ENCODE results near the gene MAGT1.
"Not testable (repeated sequence)": the region's sequence is repeated elsewhere in the genome, so short reads cannot be mapped to it uniquely, and the experiment has no call there.

MAGT1 gene

DNA sequence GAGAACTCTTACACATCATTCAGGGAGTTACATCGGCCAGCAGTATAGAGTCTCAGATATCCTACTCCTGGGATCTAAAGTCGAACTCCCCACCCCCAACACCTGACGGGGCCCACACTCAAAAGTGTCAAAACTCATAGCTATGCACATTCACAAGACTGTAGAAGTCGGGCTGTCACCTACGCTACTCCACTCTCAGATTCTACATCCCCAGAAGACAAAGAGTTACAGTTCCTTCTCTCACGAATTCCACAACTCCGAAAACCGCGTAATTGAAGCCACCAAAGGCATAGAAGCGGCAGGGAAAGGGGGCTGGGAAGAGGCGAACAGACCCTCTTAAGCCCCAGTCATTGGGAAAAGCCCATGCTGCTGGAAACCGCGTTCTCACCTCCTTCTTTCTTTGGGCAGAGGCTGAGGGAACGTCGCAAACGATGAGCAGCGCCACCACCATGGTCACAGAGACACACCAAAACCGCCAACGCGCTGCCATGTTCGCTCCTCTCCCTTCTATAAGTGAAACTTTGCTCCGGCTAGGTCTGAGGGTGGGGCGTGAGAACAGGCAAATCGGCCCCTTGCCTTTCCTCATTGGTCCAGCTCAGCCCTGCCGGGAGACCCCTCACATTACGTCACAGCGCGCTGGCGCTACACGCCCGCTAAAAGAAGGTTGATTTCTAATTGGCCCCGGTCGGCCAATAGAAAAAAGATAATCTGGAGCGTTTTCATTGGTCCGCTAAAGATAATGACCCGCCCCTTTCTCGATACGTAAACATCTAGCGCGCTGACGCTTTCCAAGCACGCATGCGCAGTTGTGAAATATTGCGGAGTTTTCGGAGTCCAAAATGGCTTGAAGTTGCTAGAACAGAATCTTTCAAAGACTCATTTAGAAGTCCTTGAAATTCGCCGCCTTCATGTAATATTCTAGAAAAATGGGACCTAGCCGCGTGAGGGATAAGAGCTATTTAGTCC, at the start of gene MAGT1:
Gene MAGT1, minus strand, starts transcription at position 515 of the 966 bp plus-strand sequence. Its CDS starts 25 bp downstream, at position 490.
- peak; percentile 64 for DNase-seq (ENCODE audit: low read depth)

DNA sequence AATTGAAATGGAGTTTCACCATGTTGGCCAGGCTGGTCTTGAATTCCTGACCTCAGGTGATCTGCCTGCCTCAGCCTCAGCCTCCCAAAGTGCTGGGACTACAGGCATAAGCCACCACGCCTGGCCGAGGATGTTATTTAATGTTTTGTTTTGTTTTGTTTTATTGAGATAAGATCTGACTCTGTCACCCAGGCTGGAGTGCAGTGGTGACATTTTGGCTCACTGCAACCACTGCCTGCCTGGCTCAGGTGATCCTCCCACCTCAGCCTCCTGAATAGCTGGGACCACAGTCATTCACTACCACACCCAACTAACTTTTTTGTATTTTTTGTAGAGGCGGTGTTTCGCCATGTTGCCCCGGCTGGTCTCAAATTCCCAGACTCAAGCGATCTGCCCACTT, 49.8 kb upstream of the MAGT1 start:
- DNase-seq (ENCODE audit: low read depth), result not testable (repeated sequence)

DNA sequence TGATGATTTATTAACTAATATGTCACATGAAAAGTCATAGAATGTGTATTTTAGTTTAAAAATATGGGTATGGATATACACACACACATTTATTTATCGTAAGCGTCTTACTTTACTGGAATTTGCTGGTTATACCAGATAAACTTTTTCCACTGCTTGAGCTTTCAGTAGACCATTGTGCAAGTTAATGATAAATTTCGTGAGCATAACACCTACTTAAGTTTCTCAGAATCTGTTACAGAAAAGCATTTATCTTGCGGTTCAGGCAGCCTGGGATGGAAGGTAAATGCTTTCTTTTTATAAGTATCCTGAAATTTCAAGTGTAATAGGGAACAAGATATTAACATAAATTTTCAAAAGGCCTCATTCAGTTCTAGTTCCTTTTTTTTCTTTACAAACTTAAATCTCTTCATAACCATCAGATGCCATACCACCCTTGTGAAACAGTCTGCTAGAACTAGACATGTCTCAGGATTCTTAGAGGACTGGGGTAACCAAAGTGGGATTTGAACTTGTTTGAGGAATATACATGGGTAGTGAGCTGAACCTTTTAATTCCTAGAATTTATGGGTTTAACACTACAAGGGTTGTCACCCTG, 42.9 kb upstream of the MAGT1 start:
- no peak for DNase-seq (ENCODE audit: low read depth)

DNA sequence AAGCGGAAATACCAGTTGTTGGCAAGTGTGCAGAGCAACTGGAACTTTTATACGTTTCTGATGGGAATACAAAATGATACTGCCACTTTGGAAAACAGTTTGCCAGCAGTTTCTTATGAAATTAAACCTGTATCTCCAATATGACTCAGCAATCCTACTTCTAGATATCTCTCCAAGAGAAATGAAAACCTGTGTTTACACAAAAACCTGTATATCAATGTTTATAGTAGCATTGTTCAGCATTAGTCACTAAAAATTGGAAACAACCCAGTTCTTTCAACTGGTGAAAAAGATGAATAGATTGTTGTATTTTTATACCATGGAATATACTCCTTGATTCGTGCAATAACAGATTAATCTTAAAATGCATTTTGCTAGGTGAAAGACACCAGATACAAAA, 42.1 kb upstream of the MAGT1 start:
- DNase-seq (ENCODE audit: low read depth), result no peak

DNA sequence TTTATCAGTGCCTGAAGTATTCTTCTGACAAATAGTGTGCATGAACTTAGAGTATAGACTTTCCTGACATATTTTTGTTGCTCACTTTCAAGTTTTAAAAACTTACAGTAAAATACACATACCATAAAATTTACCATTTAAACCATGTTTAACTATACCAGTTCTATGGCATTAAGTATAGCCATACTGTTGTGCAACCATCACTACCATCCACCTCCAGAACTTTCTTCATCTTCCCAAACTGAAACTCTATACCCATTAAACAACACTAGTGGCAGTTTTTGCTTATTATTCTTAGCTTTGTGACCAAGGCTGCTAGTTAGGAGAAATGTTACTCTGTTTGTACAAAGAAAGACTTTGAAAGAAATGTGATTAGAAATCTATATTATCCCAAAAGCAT, 41.1 kb upstream of the MAGT1 start:
- no peak for DNase-seq (ENCODE audit: low read depth)

DNA sequence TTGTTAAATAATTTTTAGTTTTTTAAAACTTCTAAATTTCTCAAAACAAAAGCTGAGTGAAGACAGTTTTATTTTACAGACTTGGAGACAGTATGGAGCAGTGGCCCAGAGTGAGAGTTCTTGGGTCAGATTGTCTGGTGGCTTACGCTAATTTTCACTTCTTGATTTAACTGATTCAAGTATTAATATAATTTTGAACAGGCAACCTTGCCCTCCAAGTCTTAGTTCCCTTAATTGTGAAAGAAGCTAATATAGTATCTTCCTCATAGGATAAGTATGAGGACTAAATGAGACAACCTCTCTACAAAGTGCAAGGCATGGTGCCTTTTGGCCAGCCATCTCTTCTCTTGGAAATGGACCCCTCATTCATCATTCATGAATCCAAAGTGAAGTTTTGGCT, 40.7 kb upstream of the MAGT1 start:
- no peak for DNase-seq (ENCODE audit: low read depth)

DNA sequence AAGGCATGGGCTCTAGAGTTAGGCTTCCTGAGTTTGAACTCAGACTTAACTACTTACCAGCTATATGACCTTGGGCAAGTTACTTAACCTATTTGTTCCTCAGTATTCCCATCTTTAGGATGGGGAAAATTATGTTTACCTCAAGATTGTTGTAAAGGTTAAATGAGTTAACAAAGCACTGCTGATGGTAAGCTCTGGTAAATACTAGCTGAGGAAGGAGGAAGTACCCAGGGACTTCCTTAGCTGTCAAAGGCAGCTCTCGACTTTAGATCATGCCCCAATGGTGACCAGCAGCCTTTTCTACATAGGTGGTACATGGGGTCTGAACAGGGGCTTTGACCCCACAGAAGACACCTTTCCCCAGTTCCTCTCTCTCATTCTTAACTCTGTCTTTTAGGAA, 35.3 kb upstream of the MAGT1 start:
- no peak for DNase-seq (ENCODE audit: low read depth)

DNA sequence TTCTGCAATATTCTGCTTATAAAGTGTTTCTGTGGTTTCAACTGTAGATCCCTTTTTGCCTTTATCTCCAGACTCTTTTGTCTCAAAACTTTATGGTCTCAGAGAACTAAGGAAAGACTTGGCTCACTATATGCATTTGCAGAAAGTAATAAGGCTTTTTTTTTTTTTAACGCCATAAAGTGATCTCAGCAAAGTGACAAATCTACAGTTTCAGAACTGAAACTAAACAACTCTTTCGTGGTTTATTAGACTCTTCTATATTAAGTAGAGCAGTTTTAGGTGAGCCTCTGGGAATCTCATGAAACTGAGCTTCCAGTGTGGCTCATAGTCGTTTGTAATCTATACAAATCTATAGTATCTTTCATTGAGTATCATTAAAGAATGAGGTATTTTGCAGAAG, 30.5 kb upstream of the MAGT1 start:
- no peak for DNase-seq (ENCODE audit: low read depth)

DNA sequence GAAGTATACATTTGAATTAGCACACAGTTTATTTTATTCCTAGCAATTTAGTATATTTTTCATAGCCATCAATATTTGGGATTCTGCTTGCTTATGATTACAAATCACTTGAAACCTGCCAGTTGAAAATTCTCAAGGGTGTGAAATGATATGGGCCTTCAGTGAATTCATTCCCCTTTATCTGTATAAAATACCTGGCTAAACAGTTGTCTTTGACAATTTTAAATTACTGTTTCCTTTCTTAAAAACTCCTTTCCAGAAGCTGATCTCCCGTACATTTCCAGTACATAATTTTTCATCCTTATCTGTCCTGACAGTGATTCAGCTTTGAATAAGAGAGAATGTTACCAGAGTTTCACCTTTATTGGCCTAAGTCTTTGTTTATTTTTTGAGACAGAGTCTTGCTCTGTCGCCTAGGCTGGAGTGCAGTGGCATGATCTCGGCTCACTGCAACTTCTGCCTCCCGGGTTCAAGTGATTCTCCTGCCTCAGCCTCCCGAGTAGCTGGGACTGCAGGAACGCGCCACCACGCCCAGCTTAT, 29.2 kb upstream of the MAGT1 start:
- no peak for DNase-seq (ENCODE audit: low read depth)

DNA sequence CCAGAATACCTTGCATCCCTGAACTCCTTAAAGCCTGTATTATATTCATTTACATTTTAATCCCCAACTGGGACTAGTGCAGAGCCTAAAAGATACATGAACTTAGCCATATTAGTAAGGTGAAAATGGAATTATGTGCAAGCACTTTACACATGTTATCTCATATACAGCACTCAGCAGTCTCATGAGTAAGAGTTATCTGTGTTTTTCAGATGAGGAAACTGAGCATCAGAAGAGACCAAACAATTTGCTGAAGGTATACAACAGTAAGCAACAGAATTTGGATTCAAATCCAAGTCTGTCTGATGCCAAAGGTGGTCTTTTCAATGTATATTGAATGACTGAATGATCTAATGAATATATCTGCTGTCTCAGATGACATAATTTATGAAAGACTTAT, 27.6 kb upstream of the MAGT1 start:
- DNase-seq (ENCODE audit: low read depth), result no peak

DNA sequence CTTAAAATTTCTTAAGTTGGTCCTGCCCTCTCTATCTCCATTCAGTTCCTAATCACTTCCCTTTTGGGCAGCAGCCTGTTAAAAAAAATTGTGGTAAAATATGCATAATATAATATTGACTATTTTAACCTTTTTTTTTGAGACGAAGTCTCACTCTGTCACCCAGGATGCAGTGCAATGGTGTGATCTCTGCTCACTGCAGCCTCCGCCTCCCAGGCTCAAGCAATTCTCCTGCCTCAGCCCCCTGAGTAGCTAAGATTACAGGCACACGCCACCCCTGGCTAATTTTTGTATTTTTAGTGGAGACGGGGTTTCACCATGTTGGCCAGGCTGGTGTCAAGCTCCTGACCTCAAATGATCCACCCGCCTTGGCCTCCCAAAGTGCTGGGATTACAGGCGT, 24.1 kb upstream of the MAGT1 start:
- DNase-seq (ENCODE audit: low read depth), result not testable (repeated sequence)

DNA sequence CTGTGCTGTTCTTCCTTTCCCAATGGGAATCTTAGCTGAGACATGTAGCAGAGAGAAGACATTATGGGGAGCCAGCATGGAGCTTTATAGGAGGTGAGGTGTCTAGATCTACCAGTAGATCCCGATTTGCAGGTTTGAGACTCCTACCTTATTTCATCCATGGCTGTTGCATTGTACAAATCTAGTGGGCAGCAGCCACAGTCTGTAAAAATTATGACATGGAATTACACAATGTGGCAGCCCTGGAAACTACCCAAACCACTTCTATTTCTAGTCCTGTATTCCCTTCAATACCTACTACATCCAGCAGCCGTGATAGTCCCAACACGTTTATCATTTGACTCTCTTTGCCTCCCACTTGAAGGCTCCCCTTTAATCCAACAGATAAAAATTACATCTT, 23.3 kb upstream of the MAGT1 start:
- no peak for DNase-seq (ENCODE audit: low read depth)

DNA sequence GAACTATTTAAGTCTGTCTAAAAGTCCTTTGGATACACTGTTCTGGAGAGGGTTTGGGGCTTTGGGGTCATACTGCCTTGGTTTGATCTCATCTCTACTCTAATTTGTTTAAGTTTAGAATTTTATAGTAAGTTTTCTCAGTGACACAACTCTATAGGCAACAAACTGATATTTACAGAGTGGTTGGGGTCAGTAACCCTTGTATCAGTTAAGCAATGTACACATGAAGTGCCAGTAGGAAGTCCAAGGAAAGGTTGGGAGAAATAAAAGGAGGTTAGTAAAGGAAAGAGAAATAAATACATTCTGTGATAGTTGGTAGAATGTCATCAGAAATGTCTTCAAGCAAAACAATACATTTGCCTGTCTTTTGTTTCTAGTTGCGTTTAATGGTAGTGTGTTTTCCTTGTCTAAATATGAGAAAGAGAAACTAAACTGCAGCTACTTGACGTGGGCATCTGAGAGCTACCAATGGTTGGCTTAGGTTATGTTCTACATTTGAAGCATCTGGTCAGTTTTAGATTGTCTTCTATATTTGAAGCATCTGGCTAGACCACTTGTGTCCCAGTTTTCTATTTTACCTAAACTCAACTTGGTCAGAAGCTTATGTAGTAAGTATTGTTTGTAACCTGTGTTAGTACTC, 22.2 kb upstream of the MAGT1 start:
- no peak for DNase-seq (ENCODE audit: low read depth)

DNA sequence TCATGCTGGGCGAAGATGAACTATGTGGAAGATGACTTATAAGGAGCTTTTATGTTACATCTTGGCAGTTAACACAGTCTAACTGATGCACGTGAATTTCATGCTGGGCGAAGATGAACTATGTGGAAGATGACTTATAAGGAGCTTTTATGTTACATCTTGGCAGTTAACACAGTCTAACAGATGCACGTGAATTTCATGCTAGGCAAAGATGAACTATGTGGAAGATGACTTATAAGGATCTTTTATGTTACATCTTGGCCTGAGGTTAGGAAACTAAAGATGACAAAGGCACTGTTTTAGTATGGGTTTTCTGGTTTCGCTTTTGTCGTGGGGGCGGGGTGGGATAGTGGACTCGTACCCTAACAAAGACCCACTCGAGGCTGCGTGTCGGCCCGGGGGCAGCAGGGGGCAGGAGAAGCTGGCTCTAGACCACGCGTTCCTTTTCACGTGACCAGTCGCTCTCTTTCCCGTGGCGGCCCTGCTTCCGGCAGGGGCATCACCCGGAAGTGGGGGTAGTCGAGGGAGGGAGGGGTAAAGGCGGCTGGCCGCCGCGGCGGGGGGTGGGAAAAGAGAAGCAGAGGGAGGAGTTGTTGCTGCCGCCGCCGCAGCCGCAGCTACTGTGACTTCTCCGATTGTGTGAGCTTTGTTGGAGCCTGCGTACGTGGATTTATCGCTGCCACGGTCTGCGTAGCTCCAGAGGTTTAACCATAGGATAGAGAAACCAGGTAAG, 15.0 kb upstream of the MAGT1 start, which contains the start of gene ATP7A:
Gene ATP7A, plus strand, starts transcription at position 586 of the 733 bp plus-strand sequence. CDS start 60,949 bp downstream, outside the sequence.
- peak; percentile 76 for DNase-seq (ENCODE audit: low read depth)

DNA sequence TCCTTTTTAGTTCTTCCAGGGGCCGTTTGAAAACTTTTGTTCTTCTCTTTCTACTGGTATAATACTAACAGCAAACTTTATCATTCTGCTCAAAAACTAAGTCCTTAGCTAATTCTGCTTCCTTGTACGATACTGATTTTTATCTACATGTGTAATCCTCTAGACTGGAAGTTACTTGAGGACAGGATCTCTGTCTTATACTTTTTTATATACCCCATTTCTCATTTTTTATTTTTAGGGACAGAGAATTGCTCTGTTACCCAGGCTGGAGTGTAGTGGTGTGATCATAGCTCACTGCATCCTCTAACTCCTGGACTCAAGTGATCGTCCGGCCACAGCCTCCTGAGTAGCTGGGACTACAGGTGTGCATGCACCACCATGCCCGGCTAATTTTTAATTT, 6.3 kb upstream of the MAGT1 start:
- DNase-seq (ENCODE audit: low read depth), result no peak

DNA sequence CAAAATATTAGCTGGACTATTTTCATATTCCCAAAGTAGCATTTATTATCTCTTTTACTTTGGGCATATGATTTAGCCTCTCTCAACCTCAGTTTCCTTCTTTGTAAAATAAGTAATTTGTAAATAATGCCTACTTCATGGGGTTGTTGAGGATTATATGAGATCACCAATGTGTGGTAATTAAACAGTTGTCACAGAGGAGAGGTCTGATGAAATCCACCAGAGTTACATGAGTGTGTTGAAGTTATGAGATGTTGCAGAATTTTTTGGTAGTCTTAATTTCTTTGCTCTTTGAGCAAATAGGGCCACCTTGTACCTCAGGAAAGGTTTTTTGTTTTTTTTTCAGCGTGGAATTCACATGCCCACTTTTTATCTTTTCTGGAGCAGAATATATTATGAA, 5.5 kb upstream of the MAGT1 start:
- no peak for DNase-seq (ENCODE audit: low read depth)

DNA sequence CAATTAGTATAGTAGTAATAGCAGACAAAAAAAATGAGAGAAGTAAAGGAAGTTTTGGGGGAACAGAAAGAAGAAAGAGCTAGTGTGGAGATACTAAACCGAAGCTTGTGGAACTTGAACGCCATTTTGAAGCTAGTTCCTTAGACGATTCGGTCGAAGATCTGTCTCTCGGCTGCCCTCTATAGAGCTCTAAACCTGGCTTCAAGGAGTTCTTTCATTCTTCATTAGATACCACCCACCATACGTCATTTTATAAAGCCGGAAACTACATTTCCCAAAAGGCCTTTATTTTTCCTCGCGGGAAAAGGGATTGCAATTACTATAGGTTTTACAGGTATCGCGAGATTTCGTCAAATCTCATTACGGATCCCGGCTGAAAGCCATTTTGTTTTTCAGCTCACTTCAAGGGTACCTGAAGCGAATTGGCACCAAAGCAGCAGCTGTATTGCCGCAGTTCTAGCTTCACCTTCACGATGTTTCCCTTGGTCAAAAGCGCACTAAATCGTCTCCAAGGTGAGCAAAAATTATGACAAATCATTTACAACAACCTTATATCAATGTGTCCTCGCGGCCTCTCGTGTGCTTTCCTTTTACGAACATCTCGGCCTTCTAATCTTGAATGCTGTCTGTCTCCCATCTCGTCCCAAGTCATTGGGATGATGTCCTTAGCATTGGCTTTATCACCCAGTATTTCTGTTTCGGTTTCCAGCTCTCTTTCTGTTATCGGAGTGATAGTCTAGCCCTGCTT, 4.0 kb upstream of the MAGT1 start, which contains the start of gene COX7B:
Gene COX7B, plus strand, starts transcription at position 388 of the 748 bp plus-strand sequence. Its CDS starts 86 bp downstream, at position 474.
- DNase-seq (ENCODE audit: low read depth), result no peak

DNA sequence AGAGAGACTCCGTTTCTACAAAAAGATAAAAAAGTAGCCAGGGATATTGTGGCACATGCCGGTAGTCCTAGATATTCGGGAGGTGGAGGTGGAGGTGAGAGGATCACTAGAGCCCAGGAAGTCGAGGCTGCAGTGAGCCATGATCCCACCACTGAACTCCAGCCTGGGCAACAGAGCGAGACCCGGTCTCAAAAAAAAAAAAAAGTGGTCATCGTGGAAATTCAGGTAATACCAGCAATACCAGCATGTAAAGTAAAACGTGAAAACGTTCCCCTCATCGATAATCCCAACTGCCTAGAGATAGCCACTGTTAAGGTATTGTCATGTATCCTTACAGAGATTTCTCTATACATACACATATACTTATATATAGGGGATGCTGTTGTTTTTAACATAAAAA, 1.5 kb downstream of the MAGT1 start:
- DNase-seq (ENCODE audit: low read depth), result no peak

DNA sequence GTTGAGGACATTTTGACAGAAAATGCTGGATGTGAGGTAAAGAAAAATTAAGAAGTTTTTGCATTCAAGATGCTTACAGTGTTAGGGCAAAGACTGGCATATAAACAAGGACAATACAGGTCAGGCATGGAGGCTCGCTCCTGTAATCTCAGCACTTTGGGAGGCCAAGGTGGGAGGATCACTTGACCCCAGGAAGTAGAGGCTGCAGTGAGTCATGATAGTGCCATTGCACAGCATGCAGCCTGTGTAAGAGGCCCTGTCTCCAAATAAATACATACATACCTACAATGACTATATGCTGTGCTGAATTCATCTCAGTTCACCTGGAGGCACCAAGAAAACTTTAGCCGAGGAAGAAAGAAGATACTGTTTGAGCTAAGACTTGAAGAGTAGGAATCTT, 2.3 kb downstream of the MAGT1 start:
- DNase-seq (ENCODE audit: low read depth), result no peak

DNA sequence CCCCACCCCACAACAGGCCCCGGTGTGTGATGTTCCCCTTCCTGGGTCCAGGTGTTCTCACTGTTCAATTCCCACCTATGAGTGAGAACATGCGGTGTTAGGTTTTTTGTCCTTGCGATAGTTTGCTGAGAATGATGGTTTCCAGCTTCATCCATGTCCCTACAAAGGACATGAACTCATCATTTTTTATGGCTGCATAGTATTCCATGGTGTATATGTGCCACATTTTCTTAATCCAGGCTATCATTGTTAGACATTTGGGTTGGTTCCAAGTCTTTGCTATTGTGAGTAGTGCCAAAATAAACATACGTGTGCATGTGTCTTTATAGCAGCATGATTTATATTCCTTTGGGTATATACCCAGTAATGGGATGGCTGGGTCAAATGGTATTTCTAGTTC, 13.8 kb downstream of the MAGT1 start:
- DNase-seq (ENCODE audit: low read depth), result not testable (repeated sequence)

DNA sequence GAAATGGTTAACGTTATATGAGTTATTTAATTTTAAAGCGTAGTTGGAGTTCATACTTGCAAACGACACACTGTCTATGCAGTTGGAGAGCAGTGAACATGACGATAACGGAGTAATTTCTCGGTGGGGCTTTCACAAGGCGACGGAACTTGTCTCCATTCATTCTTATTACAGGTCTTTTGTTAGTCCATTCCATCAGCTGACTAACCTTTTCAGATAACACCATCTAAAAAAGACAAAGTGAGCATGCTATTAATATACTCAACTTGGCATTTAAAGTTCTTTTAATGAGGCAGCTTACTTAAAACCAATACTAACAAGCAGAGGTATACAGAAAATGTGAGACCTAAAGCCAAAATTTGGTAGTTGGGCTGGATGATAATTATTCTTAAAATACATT, 19.9 kb downstream of the MAGT1 start:
- DNase-seq (ENCODE audit: low read depth), result no peak
